BJ (cell line): ENCODE measurements around the gene KRT9. TPM values are rescaled to one million over a fixed set of nuclear protein-coding genes. Genes with fewer than 3 reads are reported as not detected.

ENCODE experiments used
- CTCF ChIA-PET: fragments of 350-600 bp; formaldehyde crosslinking; extraction: SDS; loops from one replicate; lab custom pipeline; 2021; ENCODE audit warnings: antibody characterized with exemption, inconsistent platforms; lab: Yijun Ruan, JAX
- POLR2A ChIA-PET: fragments of 300-600 bp; sonication (Branson Sonifier 250); formaldehyde crosslinking; extraction: SDS; loops from one replicate; lab custom pipeline; 2021; ENCODE audit warnings: antibody characterized with exemption; lab: Charles Lee
- DNase-seq: peaks from one replicate; pipeline ENCODE4 v3.0.0-alpha.2; 2011; ENCODE audit warnings: low read depth
- H3K27me3 ChIP-seq: 2 replicates; pipeline ENCODE4 v1.6.0; 2011; ENCODE audit warnings: low read length; ENCODE audit not compliant: control insufficient read depth, insufficient read depth
- H3K36me3 ChIP-seq: 2 replicates; pipeline ENCODE4 v1.5.1; 2011; ENCODE audit warnings: low read length; ENCODE audit not compliant: control insufficient read depth, insufficient read depth
- H3K4me3 ChIP-seq: 2 replicates; pipeline ENCODE4 v1.5.1; 2011; ENCODE audit warnings: low read depth, mild to moderate bottlenecking, control low read depth, low read length
- polyA plus RNA-seq: library from polyadenylated mRNA; depleted of rRNA; stranded (reverse); fragments of >200 nt; gene quantifications from 2 replicates; pipeline ENCODE4 v1.2.3, GENCODE V29; 2011
- TF ChIP-seq, protein P1 (sequence below): IDR thresholded peaks from 2 replicates; pipeline ENCODE4 v1.5.1; 2011; ENCODE audit warnings: low read depth, mild to moderate bottlenecking, control low read depth, inconsistent platforms, low read length, moderate library complexity; ENCODE audit not compliant: insufficient read depth

Gene KRT9
- polyA plus RNA-seq, 1 experiment = not detected

DNA sequence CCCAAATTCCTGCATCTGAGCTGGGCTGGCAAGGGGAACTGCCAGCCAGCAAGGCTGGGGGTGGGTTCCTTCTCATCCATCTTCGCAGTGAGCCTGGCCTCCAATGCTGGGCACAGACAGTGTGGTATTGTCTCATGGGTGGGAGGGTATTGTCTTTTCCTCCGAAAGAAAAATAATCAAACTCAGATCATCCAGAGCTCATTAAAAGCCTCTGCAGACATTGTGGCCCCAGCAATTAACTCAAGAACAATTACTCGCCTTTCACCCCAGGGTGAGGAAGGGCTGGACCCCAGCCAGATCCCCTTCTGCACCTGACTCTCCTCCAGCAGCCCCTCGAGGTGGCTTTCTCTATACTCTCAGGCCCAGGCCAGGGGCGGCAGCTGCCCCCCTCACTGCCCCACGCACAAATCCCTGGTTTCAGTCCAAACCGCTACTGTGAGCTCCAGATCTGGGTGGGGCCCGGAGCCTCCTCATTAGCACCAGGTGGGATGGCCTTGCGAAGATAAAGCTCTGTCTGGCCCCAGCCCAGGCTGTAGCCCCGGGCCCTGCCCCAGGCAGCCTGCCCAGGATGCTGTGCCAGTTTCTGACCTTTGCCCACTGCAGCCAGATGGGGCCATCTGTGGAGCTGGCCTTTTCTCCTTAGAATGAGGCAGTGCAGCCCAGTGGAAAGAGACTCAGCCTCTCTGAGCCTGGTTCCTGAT, 50.9 kb downstream of the KRT9 start:
- ChIA-PET POLR2A (interaction anchor here (0.6 kb wide), 1 partner anchor 18 kb away, joined by 3 read pairs; no protein-coding TSS in a partner anchor), CTCF (interaction anchor here (0.5 to 1.6 kb wide), 5 partner anchors 25 to 142 kb away, joined by 3 to 5 read pairs (median 3); no protein-coding TSS in a partner anchor)
- Histone ChIP-seq H3K36me3 (peaks cover 4% of the 10 kb centered on the region), H3K4me3 (no peak overlapping the region), H3K27me3 (no peaks in the 10 kb centered on the region)
- TF ChIP-seq, protein P1, sequence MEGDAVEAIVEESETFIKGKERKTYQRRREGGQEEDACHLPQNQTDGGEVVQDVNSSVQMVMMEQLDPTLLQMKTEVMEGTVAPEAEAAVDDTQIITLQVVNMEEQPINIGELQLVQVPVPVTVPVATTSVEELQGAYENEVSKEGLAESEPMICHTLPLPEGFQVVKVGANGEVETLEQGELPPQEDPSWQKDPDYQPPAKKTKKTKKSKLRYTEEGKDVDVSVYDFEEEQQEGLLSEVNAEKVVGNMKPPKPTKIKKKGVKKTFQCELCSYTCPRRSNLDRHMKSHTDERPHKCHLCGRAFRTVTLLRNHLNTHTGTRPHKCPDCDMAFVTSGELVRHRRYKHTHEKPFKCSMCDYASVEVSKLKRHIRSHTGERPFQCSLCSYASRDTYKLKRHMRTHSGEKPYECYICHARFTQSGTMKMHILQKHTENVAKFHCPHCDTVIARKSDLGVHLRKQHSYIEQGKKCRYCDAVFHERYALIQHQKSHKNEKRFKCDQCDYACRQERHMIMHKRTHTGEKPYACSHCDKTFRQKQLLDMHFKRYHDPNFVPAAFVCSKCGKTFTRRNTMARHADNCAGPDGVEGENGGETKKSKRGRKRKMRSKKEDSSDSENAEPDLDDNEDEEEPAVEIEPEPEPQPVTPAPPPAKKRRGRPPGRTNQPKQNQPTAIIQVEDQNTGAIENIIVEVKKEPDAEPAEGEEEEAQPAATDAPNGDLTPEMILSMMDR = no peak
- no peak for DNase-seq

DNA sequence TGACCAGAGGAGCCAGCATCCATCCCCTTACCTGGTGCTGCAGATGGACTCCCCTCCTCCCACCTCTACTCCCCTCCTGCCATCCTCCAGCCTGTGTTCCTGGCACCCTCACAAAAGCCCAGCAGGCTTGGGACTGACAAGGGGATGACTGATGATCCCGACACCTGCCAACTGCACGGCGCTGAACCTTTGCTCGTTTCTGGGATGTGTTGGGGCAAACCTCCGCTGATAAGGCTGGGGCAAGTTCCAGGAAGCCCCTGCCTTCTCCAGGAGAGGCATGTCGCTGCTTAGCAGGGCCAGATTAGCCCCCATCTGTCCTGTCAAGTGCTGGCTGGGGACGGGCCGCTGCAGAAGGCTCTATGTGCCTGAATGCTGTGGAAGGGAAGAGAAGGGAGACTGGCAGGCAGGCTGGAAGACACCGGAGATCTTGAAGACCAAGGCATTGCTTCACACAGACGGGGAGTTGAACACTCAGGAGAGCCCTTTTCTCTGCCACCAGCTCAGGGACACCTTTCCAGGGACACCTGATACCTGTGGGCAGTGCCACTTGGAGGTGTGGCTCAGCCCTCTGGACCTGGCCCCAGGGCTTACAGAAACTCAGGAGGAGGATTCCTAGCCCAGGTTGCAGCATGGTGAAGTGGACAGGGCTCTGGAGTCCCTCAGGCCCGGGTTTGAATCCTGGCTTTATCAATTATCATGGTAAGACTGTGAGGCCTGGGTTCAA, 52.2 kb downstream of the KRT9 start:
- ChIA-PET POLR2A (no interaction called here), CTCF (interaction anchor here (1.4 to 1.9 kb wide), 2 partner anchors 36 to 143 kb away, joined by 3 to 6 read pairs; no protein-coding TSS in a partner anchor)
- TF ChIP-seq, protein P1 = no peak
- Histone ChIP-seq H3K27me3 (no peaks in the 10 kb centered on the region), H3K4me3 (no peak overlapping the region), H3K36me3 (peaks cover 3% of the 10 kb centered on the region)
- no peak for DNase-seq

DNA sequence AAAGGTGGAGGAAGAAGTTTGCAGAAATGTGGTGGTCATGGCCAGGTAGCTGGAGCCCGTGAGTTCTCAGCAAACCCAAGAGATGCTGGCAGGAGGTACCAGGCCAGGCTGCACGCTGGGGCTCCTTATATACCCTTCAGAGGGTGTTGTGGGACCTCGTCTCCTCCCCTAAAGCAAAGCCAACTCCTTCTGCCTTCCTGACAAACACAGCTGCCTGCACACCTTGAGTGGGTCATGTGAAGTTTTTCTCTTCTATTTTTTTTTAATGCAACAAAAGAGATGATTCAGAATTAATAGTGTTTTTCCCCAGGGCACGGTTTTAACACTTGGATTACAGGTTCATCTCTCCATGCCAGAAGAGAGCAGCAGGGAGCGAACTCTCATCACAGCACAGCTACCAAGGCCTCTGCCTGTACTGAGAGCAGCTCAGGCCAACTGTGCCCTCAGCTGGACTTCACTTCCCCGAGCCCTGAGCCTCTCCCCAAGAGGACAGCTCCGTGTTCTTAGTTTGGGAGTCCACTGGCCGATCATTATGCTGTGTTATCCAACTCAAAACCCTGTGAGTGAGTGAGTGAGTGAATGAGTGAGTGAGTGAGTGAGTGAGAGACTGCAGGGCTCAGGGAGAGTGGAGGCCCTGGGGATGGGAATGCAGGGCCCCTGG, 52.9 kb downstream of the KRT9 start, which contains the start of gene KRT15:
Gene KRT15 (minus strand): TSS at position 102 of the 661 bp plus-strand sequence. CDS start 63 bp downstream, at position 39.
- DNase-seq = no peak
- Histone ChIP-seq H3K36me3 (peaks cover under 1% of the 10 kb centered on the region; the same call in 1 of the 2 replicates), H3K4me3 (no peak within 1 kb of the TSS), H3K27me3 (no peaks in the 10 kb centered on the region)
- ChIA-PET CTCF (interaction anchor here (1.9 kb wide), 1 partner anchor 144 kb away, joined by 6 read pairs; no protein-coding TSS in a partner anchor), POLR2A (interaction anchor here (0.6 kb wide), 1 partner anchor 11 kb away, joined by 4 read pairs; no protein-coding TSS in a partner anchor)
- TF ChIP-seq, protein P1 = peak; percentile 24; the same call in 1 of the 2 replicates

DNA sequence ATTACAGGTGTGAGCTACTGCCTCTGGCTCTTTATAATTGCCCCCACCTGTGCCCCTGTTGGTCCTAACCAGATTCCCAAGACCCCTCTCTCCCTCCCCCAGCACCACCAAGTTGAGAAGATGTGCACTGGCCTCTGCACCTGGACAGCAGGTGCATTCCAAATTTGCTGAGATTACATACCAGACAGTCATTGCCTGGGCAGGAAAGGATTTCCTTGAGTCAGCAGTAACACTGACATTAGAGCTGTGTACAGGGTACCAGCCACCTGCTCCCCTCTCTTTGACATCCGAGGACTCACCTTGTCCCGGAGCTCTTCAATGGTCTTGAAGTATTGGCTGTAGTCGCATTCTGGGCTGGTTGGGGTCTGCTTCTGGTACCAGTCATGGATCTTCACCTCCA, 53.8 kb downstream of the KRT9 start:
- no peaks in the 10 kb centered on the region for H3K36me3 ChIP-seq
- DNase-seq = no peak
- H3K27me3 ChIP-seq = no peaks in the 10 kb centered on the region
- POLR2A ChIA-PET = no interaction called here
- TF ChIP-seq, protein P1 = no peak
- H3K4me3 ChIP-seq = no peak overlapping the region
- CTCF ChIA-PET = interaction anchor here (1.1 kb wide), 1 partner anchor 130 kb away, joined by 4 read pairs; no protein-coding TSS in a partner anchor
